Peyer's patch (tissue), 4 donors: ENCODE results near the gene RELA. TPM values are rescaled to one million over a fixed set of nuclear protein-coding genes. Genes with fewer than 3 reads are reported as not detected.
"Not testable (repeated sequence)": the region's sequence is repeated elsewhere in the genome, so short reads cannot be mapped to it uniquely, and the experiment has no call there.

Source experiments
- DNase-seq, 3 donors: peaks; one replicate each; pipeline ENCODE4 v3.0.0-alpha.2; 2017 to 2019
- H3K27ac ChIP-seq, 4 donors: fragments of 200-600 bp; sonication (generic); one replicate each; pipeline ENCODE4 v1.5.1; 2016 to 2019
- H3K27me3 ChIP-seq, 2 donors: fragments of 200-600 bp; sonication (generic); one replicate each; pipeline ENCODE4 v1.5.1; 2019
- H3K36me3 ChIP-seq, 3 donors: fragments of 200-600 bp; sonication (generic); one replicate each; pipeline ENCODE4 v1.5.1; 2016 to 2019
- H3K4me1 ChIP-seq, 4 donors: fragments of 200-600 bp; sonication (generic); one replicate each; pipeline ENCODE4 v1.5.1; 2016 to 2019
- H3K4me3 ChIP-seq, 4 donors: fragments of 200-600 bp; sonication (generic); 1 replicate in 3 of 4; 2 replicates in 1 of 4; pipeline ENCODE4 v1.5.1; 2016 to 2019; ENCODE audit warnings: mild to moderate bottlenecking in 1 of 4
- H3K9me3 ChIP-seq, 4 donors: fragments of 200-600 bp; sonication (generic); one replicate each; pipeline ENCODE4 v1.5.1; 2016 to 2019; ENCODE audit warnings: mild to moderate bottlenecking in 1 of 4
- CTCF ChIP-seq, 6 experiments: fragments of 450-650 bp in 4 of 6; fragments of 200-600 bp in 2 of 6; sonication (generic) in 1 of 6; IDR thresholded peaks; one replicate each; pipeline ENCODE4 v1.5.1; 2017 to 2019; ENCODE audit warnings: antibody characterized with exemption in 6 of 6, mild to moderate bottlenecking in 3 of 6, moderate library complexity in 1 of 6
- POLR2A ChIP-seq, 2 donors: fragments of 450-650 bp; IDR thresholded peaks; one replicate each; pipeline ENCODE4 v1.5.1; 2017; ENCODE audit warnings: antibody characterized with exemption in 2 of 2, mild to moderate bottlenecking in 2 of 2, moderate library complexity in 2 of 2
- total RNA-seq, 4 donors: library from RNA; depleted of rRNA; stranded (reverse); fragments of >200 nt; gene quantifications; one replicate each; pipeline ENCODE4 v1.1.0, GENCODE V29; 2016

RELA gene
- total RNA-seq, 4 donors from 2014 or later = 46.6 to 86.9 (median 59.7) TPM

DNA sequence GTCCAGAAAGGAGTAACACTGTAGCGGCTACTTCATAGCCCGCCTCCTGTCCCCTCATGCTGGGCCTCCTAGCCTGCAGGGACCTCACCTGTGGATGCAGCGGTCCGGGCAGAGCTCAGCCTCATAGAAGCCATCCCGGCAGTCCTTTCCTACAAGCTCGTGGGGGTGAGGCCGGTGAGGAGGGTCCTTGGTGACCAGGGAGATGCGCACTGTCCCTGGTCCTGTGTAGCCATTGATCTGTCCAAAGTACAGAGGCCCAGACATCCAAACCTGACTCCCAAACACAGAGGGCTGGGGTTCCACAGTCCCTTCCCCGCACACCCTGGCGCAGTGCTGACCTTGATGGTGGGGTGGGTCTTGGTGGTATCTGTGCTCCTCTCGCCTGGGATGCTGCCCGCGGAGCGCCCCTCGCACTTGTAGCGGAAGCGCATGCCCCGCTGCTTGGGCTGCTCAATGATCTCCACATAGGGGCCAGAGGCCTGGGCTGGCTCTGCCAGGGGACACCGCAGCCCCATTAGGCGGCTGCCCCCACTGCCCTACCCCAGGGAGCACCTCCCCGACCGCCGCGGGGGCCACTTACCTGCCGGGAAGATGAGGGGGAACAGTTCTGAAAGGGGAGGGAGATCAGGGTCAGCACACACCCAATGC is 993 bp downstream of the RELA start:
- H3K4me1 ChIP-seq = peaks cover 3 to 32% (median 14%) of the 10 kb centered on the region in 4 donors
- peak in 1 of 3 donors; percentile 45 for DNase-seq

DNA sequence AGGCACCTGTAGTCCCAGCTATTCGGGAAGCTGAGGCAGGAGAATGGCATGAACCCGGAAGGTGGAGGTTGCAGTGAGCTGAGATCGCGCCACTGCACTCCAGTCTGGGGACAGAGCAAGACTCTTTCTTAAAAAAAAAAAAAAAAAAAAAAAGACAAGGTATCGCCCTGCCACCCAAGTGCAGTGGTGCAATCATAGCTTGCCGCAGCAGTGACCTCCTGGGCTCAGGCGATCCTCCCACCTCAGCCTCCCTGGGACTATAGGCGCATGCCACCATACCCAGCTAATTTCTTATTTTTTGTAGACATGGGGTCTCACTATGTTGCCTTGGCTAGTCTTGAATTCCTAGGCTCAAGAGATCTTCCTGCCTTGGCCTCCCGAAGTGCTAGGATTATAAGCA is 1.8 kb downstream of the RELA start:
- not testable (repeated sequence) for DNase-seq, H3K9me3 ChIP-seq, H3K27me3 ChIP-seq, H3K4me3 ChIP-seq
- H3K27ac ChIP-seq = peak overlapping the region in 1 of 4 donors; percentile 96
- peaks cover 3 to 32% (median 14%) of the 10 kb centered on the region in 4 donors for H3K4me1 ChIP-seq
- H3K36me3 ChIP-seq = peaks cover 0 to 57% (median 0%) of the 10 kb centered on the region in 3 donors

More for the DNA sequence above, 993 bp downstream of the RELA start:
- TF ChIP-seq POLR2A (IDR thresholded peaks at IDR 0.05) = no peak
- TF ChIP-seq CTCF (IDR thresholded peaks at IDR 0.05) = no peak
- H3K27me3 ChIP-seq = no peaks in the 10 kb centered on the region
- H3K9me3 ChIP-seq = no peaks in the 10 kb centered on the region
- H3K4me3 ChIP-seq = peak overlapping the region; percentile 85 to 99 (median 96)
- H3K27ac ChIP-seq = peak overlapping the region; percentile 94 to 99 (median 98)
- peaks cover 0 to 49% (median 0%) of the 10 kb centered on the region in 3 donors for H3K36me3 ChIP-seq

- no peaks in the 10 kb centered on the region for H3K27me3 ChIP-seq
- DNase-seq = no peak
- no peaks in the 10 kb centered on the region for H3K9me3 ChIP-seq
- H3K4me1 ChIP-seq = peaks cover 3 to 32% (median 14%) of the 10 kb centered on the region in 4 donors
- TF ChIP-seq POLR2A (IDR thresholded peaks at IDR 0.05) (no peak), CTCF (IDR thresholded peaks at IDR 0.05) (no peak)
- H3K27ac ChIP-seq = no peak overlapping the region
- H3K4me3 ChIP-seq = no peak overlapping the region
- H3K36me3 ChIP-seq = peaks cover 0 to 66% (median 0%) of the 10 kb centered on the region in 3 donors
These were observed 2.7 kb downstream of the RELA start for GRCh38 chr11:65660038-65660437.

DNA sequence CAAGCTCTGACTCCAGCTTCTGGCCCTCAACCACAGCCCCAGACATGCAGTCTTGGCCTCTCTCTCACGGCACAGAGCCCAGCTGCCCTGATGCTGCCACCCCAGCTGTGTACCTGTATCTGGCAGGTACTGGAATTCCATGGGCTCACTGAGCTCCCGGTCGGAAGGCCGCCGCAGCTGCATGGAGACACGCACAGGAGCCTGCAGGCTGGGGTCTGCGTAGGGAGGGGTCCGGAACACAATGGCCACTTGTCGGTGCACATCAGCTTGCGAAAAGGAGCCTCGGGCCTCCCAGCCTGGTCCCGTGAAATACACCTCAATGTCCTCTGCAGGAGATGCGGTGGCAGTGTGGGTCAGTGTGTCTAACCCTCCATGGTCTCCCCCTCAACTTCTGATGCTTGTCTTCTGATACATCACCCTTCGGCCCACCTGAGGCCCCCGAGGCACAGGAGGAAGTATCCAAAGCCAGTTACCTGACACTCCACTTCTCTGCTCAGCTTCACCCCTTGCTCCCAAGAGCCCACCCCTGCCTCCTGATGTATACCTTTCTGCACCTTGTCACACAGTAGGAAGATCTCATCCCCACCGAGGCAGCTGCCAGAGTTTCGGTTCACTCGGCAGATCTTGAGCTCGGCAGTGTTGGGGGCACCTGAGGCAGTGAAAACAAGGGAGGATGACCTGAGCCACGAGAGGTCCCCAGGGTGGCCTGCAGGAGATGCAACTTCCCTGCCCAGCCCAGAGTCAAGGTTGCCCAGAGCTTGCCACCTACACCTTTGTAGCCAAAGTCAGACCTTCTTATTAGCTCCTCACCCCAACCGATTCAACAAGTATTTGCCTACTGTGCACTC is 4.3 kb downstream of the RELA start:
- peaks cover 10 to 40% (median 17%) of the 10 kb centered on the region in 4 donors for H3K4me1 ChIP-seq
- no peak overlapping the region for H3K4me3 ChIP-seq
- TF ChIP-seq CTCF (IDR thresholded peaks at IDR 0.05) (no peak), POLR2A (IDR thresholded peaks at IDR 0.05) (no peak)
- H3K27ac ChIP-seq = no peak overlapping the region
- DNase-seq = peak in 1 of 3 donors; percentile 44
- H3K9me3 ChIP-seq = no peaks in the 10 kb centered on the region
- peaks cover 0 to 76% (median 0%) of the 10 kb centered on the region in 3 donors for H3K36me3 ChIP-seq
- H3K27me3 ChIP-seq = no peaks in the 10 kb centered on the region

DNA sequence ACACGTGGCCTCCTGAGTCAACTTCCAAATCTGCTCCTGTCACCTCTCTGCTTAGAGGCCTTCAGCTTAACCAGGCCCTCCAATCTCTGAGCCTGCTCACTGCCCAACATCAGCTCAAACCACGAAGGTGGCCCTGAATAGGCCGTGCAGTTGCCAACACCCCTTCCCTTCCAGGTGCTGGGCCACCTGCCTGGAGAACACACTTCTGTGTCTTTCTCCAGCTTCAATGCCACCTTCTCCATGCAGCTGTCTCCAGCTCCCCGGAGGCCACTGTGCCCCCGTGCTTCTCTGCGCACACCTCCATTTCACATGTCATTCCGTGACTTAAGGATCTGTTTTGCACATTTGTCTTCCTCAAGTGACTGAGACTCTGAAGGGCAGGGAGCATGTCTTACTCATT is 5.3 kb downstream of the RELA start:
- no peak for TF ChIP-seq CTCF (IDR thresholded peaks at IDR 0.05)
- no peak for TF ChIP-seq POLR2A (IDR thresholded peaks at IDR 0.05)
- H3K4me3 ChIP-seq = no peak overlapping the region
- peaks cover 0 to 76% (median 0%) of the 10 kb centered on the region in 3 donors for H3K36me3 ChIP-seq
- H3K4me1 ChIP-seq = peaks cover 10 to 44% (median 20%) of the 10 kb centered on the region in 4 donors
- H3K27ac ChIP-seq = no peak overlapping the region
- no peaks in the 10 kb centered on the region for H3K9me3 ChIP-seq
- no peaks in the 10 kb centered on the region for H3K27me3 ChIP-seq
- no peak for DNase-seq
